Ovary (tissue), 9 donors: ENCODE measurements around the gene CTH. TPM values are rescaled to one million over a fixed set of nuclear protein-coding genes. Genes with fewer than 3 reads are reported as not detected.

ENCODE experiments used
- DNase-seq, 5 donors: peaks; one replicate each; pipeline ENCODE4 v3.0.0-alpha.2; 2019 to 2020
- H3K27ac ChIP-seq, 2 donors: fragments of 200-600 bp; one replicate each; pipeline versions ENCODE4 v1.5.1 to v1.8.0; 2019 to 2022
- H3K27me3 ChIP-seq: fragments of 200-600 bp; one replicate; pipeline ENCODE4 v1.8.0; 2022
- H3K36me3 ChIP-seq: fragments of 200-600 bp; sonication (generic); one replicate; pipeline ENCODE4 v1.5.1; 2019
- H3K4me1 ChIP-seq: one replicate; pipeline ENCODE4 v1.8.1; 2013; ENCODE audit warnings: mild to moderate bottlenecking, moderate library complexity; ENCODE audit not compliant: insufficient read depth
- H3K4me3 ChIP-seq: fragments of 200-600 bp; sonication (generic); one replicate; pipeline ENCODE4 v1.5.1; 2017
- H3K9me3 ChIP-seq, 2 donors: fragments of 200-600 bp in 1 of 2; sonication (generic) in 1 of 2; one replicate each; pipeline versions ENCODE4 v1.5.1 to v1.8.1; 2013 to 2019; ENCODE audit warnings: mild to moderate bottlenecking in 1 of 2, moderate library complexity in 1 of 2
- CTCF ChIP-seq, 3 donors: fragments of 450-650 bp in 2 of 3; fragments of 200-600 bp in 1 of 3; IDR thresholded peaks; one replicate each; pipeline versions ENCODE4 v1.5.1 to v1.8.0; 2016 to 2022; ENCODE audit warnings: antibody characterized with exemption in 3 of 3, mild to moderate bottlenecking in 1 of 3
- EP300 ChIP-seq: sonication (generic); formaldehyde crosslinking; IDR thresholded peaks from one replicate; pipeline ENCODE4 v1.6.1; 2017; ENCODE audit warnings: antibody characterized with exemption
- POLR2A ChIP-seq: fragments of 450-650 bp; IDR thresholded peaks from one replicate; pipeline ENCODE4 v1.6.1; 2017; ENCODE audit warnings: antibody characterized with exemption, mild to moderate bottlenecking, moderate library complexity
- WGBS, 3 donors: extraction: QIAGEN DNeasy Blood & Tissue Kit in 1 of 3; methylation state at CpG; one replicate each; pipeline versions ENCODE4 v1.1.5 to v1.1.7; 2013 to 2017; 5-methylcytosine and 5-hydroxymethylcytosine counted together
- intact Hi-C, 4 donors: fragments of 100-400 bp; cut with DNase I; formaldehyde crosslinking; loops; one replicate each; pipeline versions ENCODE4 v1.11.0 to v1.15.1; 2022 to 2023
- polyA plus RNA-seq, 2 donors: library from polyadenylated mRNA; stranded (reverse); fragments of 200-250 nt in 1 of 2; fragments of 350-450 nt in 1 of 2; fragmentation: Illumina TruSeq in 1 of 2; extraction: RNeasy Lipid Tissue Mini Kit (QIAGEN cat#74804) in 1 of 2; gene quantifications; one replicate each; pipeline ENCODE4 v1.2.3, GENCODE V29; 2013 to 2014
- total RNA-seq, 7 donors: library from RNA; depleted of rRNA in 2 of 7; stranded (reverse); fragments of >200 nt in 2 of 7; fragmentation: NEBNext Ultra II Directional in 3 of 7; extraction: Animal tissue kit (Norgen Biotek cat#: 25700) in 3 of 7; gene quantifications; one replicate each; pipeline versions ENCODE4 v1.1.0 to v1.2.4, GENCODE V29; 2016 to 2023
- donor health status: DM: no; HTN: no; CAD: no; lungs with moderate emphysema.
- donor health status: DM: no; HTN: no; CAD: no.
- donor health status: Bipolar disorder and iron deficiency.
- donor health status: DM: yes; HTN: yes; CAD: no.
- donor health status: DM: no; HTN: no; CAD: no.
- donor health status: DM: yes; HTN: yes; CAD: no.

Gene CTH
- total and polyA plus RNA-seq, 9 donors = 4.7 to 36.2 (median 15.8) TPM

GRCh38 chr1:70384542-70384941 lies 26.5 kb upstream of the CTH start:
- intact Hi-C loops = no loop called here
- WGBS, 3 donors = 91 to 97% (median 95%) methylated on average over 2 of the region's 2 CpGs
- Histone ChIP-seq H3K27me3 (no peaks in the 10 kb centered on the region), H3K4me3 (no peak overlapping the region), H3K4me1 (no peaks in the 10 kb centered on the region), H3K36me3 (no peaks in the 10 kb centered on the region), H3K27ac (no peak overlapping the region), H3K9me3 (no peaks in the 10 kb centered on the region)
- no peak for DNase-seq
- TF ChIP-seq EP300 (no peak), POLR2A (no peak), CTCF (IDR thresholded peaks at IDR 0.05) (no peak)

DNA sequence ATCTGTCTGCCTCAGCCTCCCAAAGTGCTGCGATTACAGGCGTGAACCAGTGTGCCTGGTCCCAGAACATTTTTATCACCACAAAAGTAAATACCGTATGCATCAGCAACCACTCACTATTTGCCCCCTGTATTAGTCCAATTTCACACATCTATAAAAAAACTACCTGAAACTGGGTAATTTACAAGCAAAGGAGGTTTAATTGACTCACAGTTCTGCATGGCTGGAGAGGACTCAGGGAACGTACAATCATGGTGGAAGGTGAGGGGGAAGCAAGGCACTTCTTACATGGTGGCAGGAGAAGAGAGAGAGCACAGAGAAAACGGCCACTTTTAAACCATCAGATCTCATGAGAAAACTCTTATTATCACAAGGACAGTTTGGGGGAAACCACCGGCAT lies 25.6 kb upstream of the CTH start:
- intact Hi-C loops = no loop called here
- H3K36me3 ChIP-seq = no peaks in the 10 kb centered on the region
- H3K4me3 ChIP-seq = no peak overlapping the region
- WGBS, 3 donors = 80 to 94% (median 93%) methylated on average over 6 of the region's 6 CpGs
- H3K27me3 ChIP-seq = no peaks in the 10 kb centered on the region
- TF ChIP-seq POLR2A (no peak), EP300 (no peak), CTCF (IDR thresholded peaks at IDR 0.05) (no peak)
- H3K27ac ChIP-seq = no peak overlapping the region
- no peaks in the 10 kb centered on the region for H3K9me3 ChIP-seq
- no peak for DNase-seq
- H3K4me1 ChIP-seq = no peaks in the 10 kb centered on the region

- Histone ChIP-seq H3K27me3 (no peaks in the 10 kb centered on the region), H3K27ac (no peak overlapping the region), H3K4me1 (no peaks in the 10 kb centered on the region), H3K4me3 (no peak overlapping the region), H3K9me3 (no peaks in the 10 kb centered on the region), H3K36me3 (no peaks in the 10 kb centered on the region)
- intact Hi-C loops = no loop called here
- WGBS, 3 donors = 90 to 93% (median 92%) methylated on average over 2 of the region's 2 CpGs
- DNase-seq = no peak
- no peak for TF ChIP-seq EP300
- TF ChIP-seq CTCF (IDR thresholded peaks at IDR 0.05) = no peak
- no peak for TF ChIP-seq POLR2A
Observed at GRCh38 chr1:70386121-70386520, 24.9 kb upstream of the CTH start.

DNA sequence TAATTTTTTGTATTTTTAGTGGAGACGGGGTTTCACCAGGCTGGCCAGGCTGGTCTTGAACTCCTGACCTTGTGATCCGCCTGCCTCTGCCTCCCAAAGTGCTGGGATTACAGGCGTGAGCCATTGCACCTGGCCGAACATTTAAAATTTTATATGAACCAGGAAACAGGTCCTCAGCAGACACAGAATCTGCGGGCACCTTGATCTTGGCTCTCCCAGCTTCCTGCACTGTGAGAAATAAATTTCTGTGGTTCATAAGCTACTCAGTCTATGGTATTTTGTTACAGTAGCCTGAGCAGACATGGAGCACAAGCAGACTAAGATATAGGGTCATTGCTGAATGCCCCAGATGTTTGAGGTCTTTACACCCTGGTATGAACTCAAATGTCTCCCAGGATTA lies 23.6 kb upstream of the CTH start:
- intact Hi-C loops = no loop called here
- no peak for TF ChIP-seq CTCF (IDR thresholded peaks at IDR 0.05)
- TF ChIP-seq EP300 = no peak
- no peak for TF ChIP-seq POLR2A
- Histone ChIP-seq H3K9me3 (no peaks in the 10 kb centered on the region), H3K27ac (no peak overlapping the region), H3K4me3 (no peak overlapping the region), H3K27me3 (no peaks in the 10 kb centered on the region), H3K36me3 (no peaks in the 10 kb centered on the region), H3K4me1 (no peaks in the 10 kb centered on the region)
- DNase-seq = no peak
- WGBS, 3 donors = 87 to 88% (median 87%) methylated on average over 5 of the region's 5 CpGs

GRCh38 chr1:70392626-70393025 lies 18.4 kb upstream of the CTH start:
- DNase-seq = no peak
- no peaks in the 10 kb centered on the region for H3K9me3 ChIP-seq
- H3K27me3 ChIP-seq = no peaks in the 10 kb centered on the region
- H3K4me1 ChIP-seq = no peaks in the 10 kb centered on the region
- no peaks in the 10 kb centered on the region for H3K36me3 ChIP-seq
- no peak overlapping the region for H3K27ac ChIP-seq
- intact Hi-C loops = no loop called here
- TF ChIP-seq POLR2A = no peak
- no peak for TF ChIP-seq CTCF (IDR thresholded peaks at IDR 0.05)
- TF ChIP-seq EP300 = no peak
- H3K4me3 ChIP-seq = no peak overlapping the region
